Measurements from ENCODE around the gene COQ8A.

Gene COQ8A

GRCh38 chr1:226974544-226975258 lies 34.6 kb downstream of the COQ8A start:
- DNase-seq, result no peak

- no peak for DNase-seq
These were observed 35.5 kb downstream of the COQ8A start for GRCh38 chr1:226975259-226976250.

- no peak for DNase-seq
These were observed 36.3 kb downstream of the COQ8A start for GRCh38 chr1:226976276-226976977.

GRCh38 chr1:226976978-226977642 lies 37.0 kb downstream of the COQ8A start:
- DNase-seq, result no peak

DNA sequence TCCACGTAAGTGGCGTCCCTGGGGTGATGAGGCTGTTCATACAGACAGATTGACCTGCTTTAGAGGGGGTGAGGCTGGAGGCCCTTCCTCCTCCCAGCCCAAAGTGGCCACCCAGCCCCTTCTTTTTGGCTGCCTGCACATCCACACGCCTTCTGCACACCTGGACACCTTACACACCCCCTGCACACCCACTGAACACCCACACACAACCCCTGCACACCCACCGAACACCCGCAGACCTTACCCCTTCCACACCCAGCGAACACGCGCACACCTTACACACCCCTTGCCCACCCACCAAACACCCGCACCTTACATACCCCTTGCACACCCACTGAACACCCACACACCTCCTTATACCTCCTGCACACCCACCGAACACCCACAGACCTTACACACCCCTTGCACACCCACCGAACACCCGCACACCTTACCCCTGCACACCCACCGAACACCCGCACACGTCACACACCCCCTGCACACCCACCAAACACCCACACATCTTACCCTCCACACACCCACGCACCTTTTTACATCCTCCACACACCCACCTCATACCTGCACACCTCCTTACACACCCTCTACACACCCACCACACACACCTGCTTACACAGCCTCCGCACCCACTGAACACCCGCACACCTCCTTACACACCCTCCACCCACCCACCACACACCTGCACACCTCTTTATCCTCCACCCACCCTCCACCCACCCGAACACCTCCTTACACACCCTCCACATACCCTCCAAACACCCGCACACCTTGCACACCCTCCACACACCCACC lies 37.7 kb downstream of the COQ8A start:
- no peak for DNase-seq

DNA sequence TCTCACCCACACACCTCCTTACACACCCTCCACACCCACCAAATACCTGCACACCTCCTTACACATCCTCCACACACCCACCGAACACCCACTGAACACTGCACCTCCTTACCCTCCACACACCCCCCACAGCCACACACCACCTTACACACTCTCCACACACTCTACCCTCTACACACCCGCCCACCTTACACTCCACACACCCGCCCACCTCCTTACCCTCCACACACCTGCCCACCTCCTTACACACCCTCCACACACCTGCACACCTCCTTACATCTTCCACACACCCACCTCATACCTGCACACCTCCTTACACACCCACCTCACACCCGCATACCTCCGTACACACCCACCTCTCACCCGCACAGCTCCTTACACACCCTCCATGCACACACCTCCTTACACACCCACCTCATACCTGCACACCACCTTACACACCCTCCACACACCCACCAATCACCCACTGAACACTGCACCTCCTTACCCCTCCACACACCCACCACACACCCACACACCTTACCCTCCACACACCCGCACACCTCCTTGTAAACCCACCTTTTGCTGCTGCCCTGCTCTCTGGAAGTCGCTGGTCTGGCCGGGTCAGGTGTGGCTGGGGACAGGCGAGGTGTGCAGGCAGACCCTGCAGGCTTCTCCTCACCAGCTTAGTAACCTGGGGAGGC lies 38.5 kb downstream of the COQ8A start:
- DNase-seq, result no peak

GRCh38 chr1:226979115-226979516 lies 39.0 kb downstream of the COQ8A start:
- no peak for DNase-seq

- no peak for DNase-seq
These were observed 39.5 kb downstream of the COQ8A start for GRCh38 chr1:226979517-226980121.

- no peak for DNase-seq
These were observed 40.0 kb downstream of the COQ8A start for GRCh38 chr1:226980122-226980560.

DNA sequence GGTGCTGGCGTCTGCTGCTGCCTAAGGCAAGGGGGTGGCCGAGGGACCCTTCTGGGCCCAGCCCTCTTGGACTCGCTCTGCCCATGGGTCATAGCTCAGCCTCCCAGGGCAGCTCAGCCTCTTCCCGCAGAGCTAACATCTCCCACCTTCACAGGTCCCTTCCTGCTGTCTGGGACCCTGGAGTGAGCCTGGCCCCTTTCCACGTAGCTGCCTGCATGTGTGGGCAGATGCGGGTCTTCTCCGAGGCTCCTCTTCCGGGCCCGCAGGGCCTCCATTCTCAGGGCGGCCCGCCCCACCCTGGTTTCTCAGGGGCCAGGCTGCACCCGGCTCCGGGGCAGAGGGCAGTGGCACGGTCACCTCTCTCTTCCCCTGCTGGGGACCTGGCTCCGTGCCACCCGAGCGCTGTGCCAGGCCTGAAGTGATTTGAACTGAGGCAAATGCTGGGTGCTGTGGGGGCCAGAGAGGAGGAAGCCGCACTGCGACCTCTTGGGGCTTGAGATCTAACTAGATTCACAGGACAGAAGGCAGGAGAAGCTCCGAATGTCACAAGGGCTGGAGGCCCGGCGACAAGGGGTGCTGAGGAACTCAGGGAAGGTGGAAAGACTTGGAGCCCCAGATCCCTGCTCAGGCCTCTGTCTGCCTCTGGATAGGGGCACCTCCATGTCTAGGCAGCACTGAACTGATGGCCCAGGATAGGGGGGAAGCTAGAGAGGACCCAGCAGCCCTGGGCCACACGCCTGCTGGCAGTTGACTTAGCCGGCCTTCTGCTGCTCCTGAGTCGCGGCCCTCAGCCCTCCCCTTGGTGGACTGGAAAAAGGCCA lies 40.7 kb downstream of the COQ8A start:
- DNase-seq, result no peak

DNA sequence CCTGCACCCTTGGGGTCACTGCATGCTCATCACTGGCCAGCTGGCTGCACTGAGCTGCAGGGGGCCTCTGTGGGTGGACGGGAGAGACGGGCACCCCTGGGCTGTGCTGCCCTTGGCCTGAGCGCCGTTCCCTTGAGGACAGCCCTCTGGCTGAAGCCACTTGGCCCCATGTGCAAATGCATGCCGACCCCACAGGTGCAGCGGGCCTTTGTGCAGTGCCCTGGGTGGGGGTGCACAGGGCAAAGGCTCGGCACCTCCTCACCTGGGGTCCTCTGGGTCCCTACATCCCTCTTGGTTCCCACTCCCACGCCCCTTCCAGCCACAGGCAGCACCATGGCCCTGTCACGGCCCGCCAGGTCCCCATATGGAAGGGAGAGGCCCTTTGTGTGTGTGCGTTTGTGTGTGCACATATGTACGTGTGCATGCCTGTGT lies 41.3 kb downstream of the COQ8A start:
- no peak for DNase-seq

DNA sequence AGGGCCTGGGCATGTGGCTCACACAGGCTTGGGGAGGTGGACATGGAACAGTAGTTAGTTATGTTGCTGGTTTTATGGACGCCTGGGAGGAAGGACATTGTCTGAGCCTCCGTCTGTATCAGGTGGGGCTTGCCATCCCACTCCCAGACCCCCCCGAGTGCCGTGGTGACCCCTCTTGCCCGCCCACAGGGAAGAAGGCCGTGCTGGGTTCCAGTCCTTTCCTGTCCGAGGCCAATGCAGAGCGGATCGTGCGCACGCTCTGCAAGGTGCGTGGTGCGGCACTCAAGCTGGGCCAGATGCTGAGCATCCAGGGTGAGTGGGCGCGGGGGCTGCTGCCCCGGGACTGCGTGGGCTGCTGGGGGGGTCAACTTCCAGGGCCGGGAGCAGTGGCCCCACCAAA lies 41.7 kb downstream of the COQ8A start:
- no peak for DNase-seq

- DNase-seq, result no peak
These were observed 42.5 kb downstream of the COQ8A start for GRCh38 chr1:226982451-226983177.

- DNase-seq, result no peak
These were observed 43.3 kb downstream of the COQ8A start for GRCh38 chr1:226983247-226983991.

DNA sequence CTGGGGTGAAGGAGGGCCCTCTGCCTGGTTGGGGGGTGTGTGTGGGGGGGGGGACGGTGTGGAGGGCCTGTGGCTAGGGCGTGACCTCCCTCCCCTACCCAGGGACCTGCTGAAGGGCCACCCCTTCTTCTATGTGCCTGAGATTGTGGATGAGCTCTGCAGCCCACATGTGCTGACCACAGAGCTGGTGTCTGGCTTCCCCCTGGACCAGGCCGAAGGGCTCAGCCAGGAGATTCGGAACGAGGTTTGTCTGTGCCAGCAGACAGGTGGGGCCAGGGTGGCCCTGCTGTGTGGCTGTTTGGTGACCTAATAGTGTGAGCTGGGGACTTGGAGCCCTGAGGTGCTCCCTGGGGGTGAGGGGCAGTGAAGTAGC lies 43.9 kb downstream of the COQ8A start:
- no peak for DNase-seq

DNA sequence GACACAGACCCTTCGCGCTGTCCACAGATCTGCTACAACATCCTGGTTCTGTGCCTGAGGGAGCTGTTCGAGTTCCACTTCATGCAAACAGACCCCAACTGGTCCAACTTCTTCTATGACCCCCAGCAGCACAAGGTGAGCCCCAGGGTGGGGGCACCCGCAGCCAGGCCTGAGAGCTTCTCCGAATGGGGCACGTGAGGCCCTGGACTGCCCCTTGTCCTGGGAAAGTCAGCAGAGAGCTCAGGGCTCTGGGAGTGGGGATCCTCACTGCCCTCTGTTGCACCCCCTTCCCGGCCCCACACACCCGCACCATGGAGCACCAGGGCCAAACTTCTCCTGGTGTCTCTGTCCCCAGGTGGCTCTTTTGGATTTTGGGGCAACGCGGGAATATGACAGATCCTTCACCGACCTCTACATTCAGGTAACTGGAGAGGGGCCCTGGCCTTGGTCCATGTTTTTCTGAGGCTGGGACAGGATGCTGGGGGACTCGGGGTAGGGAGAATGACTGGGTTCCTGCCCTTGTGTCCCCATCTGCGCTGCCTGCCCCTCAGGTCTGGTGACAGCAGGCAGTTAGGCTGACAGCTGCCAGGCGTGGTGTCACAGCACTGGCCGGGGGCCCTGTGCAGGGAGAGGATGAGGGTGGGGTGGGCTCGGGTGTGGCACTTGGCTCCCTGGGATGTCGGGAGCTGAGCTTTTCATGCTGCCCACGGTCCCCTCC lies 44.6 kb downstream of the COQ8A start:
- no peak for DNase-seq

- no peak for DNase-seq
These were observed 45.2 kb downstream of the COQ8A start for GRCh38 chr1:226985239-226985838.

Data from CD4-positive, alpha-beta T cell treated with Interleukin-15 for 1 hour (primary cell).